PC-3 (cell line): ENCODE measurements around the gene NUDT8.

Experiments
- CTCF ChIP-seq: fragments of 300-600 bp; sonication (generic); conservative IDR thresholded peaks from 2 replicates; pipeline ENCODE4 v1.5.1; 2017; ENCODE audit warnings: antibody characterized with exemption, low read depth, mild to moderate bottlenecking, low read length
- EZH2 ChIP-seq: fragments of 300-600 bp; sonication (generic); IDR thresholded peaks from one replicate; pipeline ENCODE4 v1.6.1; 2017; ENCODE audit warnings: antibody characterized with exemption, mild to moderate bottlenecking, low read length; ENCODE audit not compliant: unreplicated experiment
- EZH2phosphoT487 ChIP-seq: fragments of 300-600 bp; sonication (generic); IDR thresholded peaks from 2 replicates; pipeline ENCODE4 v1.6.1; 2018; ENCODE audit warnings: mild to moderate bottlenecking, antibody characterized with exemption, low read length, borderline replicate concordance

DNA sequence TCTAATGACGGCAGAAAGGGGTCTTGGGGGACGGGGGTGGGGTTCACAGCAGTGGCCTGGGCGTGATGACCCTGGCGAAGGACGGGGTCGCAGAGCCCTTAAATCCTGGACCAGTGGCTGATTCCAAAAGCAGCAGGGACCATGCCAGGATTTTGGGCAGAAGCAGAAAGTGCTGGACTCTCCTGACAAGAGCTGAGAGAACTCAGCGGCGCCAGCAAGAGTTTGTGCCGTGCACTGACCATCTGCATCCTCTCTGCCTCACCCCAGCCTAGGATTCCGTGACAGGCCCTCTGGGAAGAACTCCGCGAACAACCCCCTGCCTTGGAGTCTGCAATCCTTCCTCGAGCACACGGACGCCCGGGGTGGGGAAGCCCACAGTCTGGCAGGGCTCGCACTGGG lies 23.6 kb downstream of the NUDT8 start:
- TF ChIP-seq CTCF = no peak
- TF ChIP-seq EZH2phosphoT487 = no peak
- no peak for TF ChIP-seq EZH2
